ENCODE results near the gene PADI3.
A peak's percentile ranks its signal among the peaks of the same experiment; 100 is the strongest.

PADI3 gene

GRCh38 chr1:17227358-17227915 lies 21.5 kb upstream of the PADI3 start:
- H3K36me3 Mint-ChIP-seq (ENCODE audit: low read depth) = no peaks in the 10 kb centered on the region
- H3K27me3 Mint-ChIP-seq = peaks cover 2% of the 10 kb centered on the region
- H3K4me3 Mint-ChIP-seq = no peak overlapping the region
- no peak overlapping the region for H3K27ac Mint-ChIP-seq
- H3K4me1 Mint-ChIP-seq (ENCODE audit: low read depth) = no peaks in the 10 kb centered on the region
- intact Hi-C loops (cut with micrococcal nuclease) = no loop called here
- no peaks in the 10 kb centered on the region for H3K9me3 Mint-ChIP-seq

GRCh38 chr1:17228619-17229018 lies 20.3 kb upstream of the PADI3 start:
- H3K4me3 Mint-ChIP-seq = no peak overlapping the region
- no peaks in the 10 kb centered on the region for H3K9me3 Mint-ChIP-seq
- H3K27me3 Mint-ChIP-seq = peaks cover 1% of the 10 kb centered on the region
- intact Hi-C loops (cut with micrococcal nuclease) = no loop called here
- peaks cover 5% of the 10 kb centered on the region for H3K4me1 Mint-ChIP-seq (ENCODE audit: low read depth)
- no peak overlapping the region for H3K27ac Mint-ChIP-seq
- H3K36me3 Mint-ChIP-seq (ENCODE audit: low read depth) = no peaks in the 10 kb centered on the region

- H3K4me3 Mint-ChIP-seq = no peak overlapping the region
- no peaks in the 10 kb centered on the region for H3K36me3 Mint-ChIP-seq (ENCODE audit: low read depth)
- no peak overlapping the region for H3K27ac Mint-ChIP-seq
- H3K9me3 Mint-ChIP-seq = no peaks in the 10 kb centered on the region
- intact Hi-C loops (cut with micrococcal nuclease) = no loop called here
- peaks cover 1% of the 10 kb centered on the region for H3K27me3 Mint-ChIP-seq
- H3K4me1 Mint-ChIP-seq (ENCODE audit: low read depth) = peaks cover 11% of the 10 kb centered on the region
These were observed 19.5 kb upstream of the PADI3 start for GRCh38 chr1:17229379-17229778.

- Mint-ChIP-seq H3K9me3 (no peaks in the 10 kb centered on the region), H3K4me3 (no peak overlapping the region), H3K27ac (no peak overlapping the region), H3K4me1 (ENCODE audit: low read depth) (peaks cover 18% of the 10 kb centered on the region), H3K36me3 (ENCODE audit: low read depth) (no peaks in the 10 kb centered on the region), H3K27me3 (peaks cover 1% of the 10 kb centered on the region)
- intact Hi-C loops (cut with micrococcal nuclease) = no loop called here
These were observed 18.8 kb upstream of the PADI3 start for GRCh38 chr1:17230106-17230505.

- no peak overlapping the region for H3K4me3 Mint-ChIP-seq
- no peaks in the 10 kb centered on the region for H3K36me3 Mint-ChIP-seq (ENCODE audit: low read depth)
- H3K27me3 Mint-ChIP-seq = peaks cover 1% of the 10 kb centered on the region
- peaks cover 21% of the 10 kb centered on the region for H3K4me1 Mint-ChIP-seq (ENCODE audit: low read depth)
- intact Hi-C loops (cut with micrococcal nuclease) = no loop called here
- H3K27ac Mint-ChIP-seq = no peak overlapping the region
- no peaks in the 10 kb centered on the region for H3K9me3 Mint-ChIP-seq
These were observed 18.1 kb upstream of the PADI3 start for GRCh38 chr1:17230671-17231310.

- Mint-ChIP-seq H3K4me3 (no peak overlapping the region), H3K27me3 (peaks cover 1% of the 10 kb centered on the region), H3K4me1 (ENCODE audit: low read depth) (peaks cover 27% of the 10 kb centered on the region), H3K36me3 (ENCODE audit: low read depth) (no peaks in the 10 kb centered on the region), H3K9me3 (no peaks in the 10 kb centered on the region), H3K27ac (no peak overlapping the region)
- intact Hi-C loops (cut with micrococcal nuclease) = no loop called here
These were observed 15.9 kb upstream of the PADI3 start for GRCh38 chr1:17232759-17233661.

- Mint-ChIP-seq H3K36me3 (ENCODE audit: low read depth) (no peaks in the 10 kb centered on the region), H3K9me3 (no peaks in the 10 kb centered on the region), H3K27me3 (peaks cover 1% of the 10 kb centered on the region), H3K4me1 (ENCODE audit: low read depth) (peaks cover 27% of the 10 kb centered on the region), H3K27ac (no peak overlapping the region), H3K4me3 (no peak overlapping the region)
- intact Hi-C loops (cut with micrococcal nuclease) = no loop called here
These were observed 15.1 kb upstream of the PADI3 start for GRCh38 chr1:17233675-17234320.

- H3K27ac Mint-ChIP-seq = peak overlapping the region; percentile 42
- no peaks in the 10 kb centered on the region for H3K9me3 Mint-ChIP-seq
- H3K4me3 Mint-ChIP-seq = no peak overlapping the region
- H3K36me3 Mint-ChIP-seq (ENCODE audit: low read depth) = no peaks in the 10 kb centered on the region
- peaks cover 1% of the 10 kb centered on the region for H3K27me3 Mint-ChIP-seq
- intact Hi-C loops (cut with micrococcal nuclease) = no loop called here
- peaks cover 27% of the 10 kb centered on the region for H3K4me1 Mint-ChIP-seq (ENCODE audit: low read depth)
These were observed 14.5 kb upstream of the PADI3 start for GRCh38 chr1:17234405-17234804.

GRCh38 chr1:17235135-17235885 lies 13.6 kb upstream of the PADI3 start:
- intact Hi-C loops (cut with micrococcal nuclease) = no loop called here
- peak overlapping the region; percentile 42 for H3K27ac Mint-ChIP-seq
- peaks cover 27% of the 10 kb centered on the region for H3K4me1 Mint-ChIP-seq (ENCODE audit: low read depth)
- H3K36me3 Mint-ChIP-seq (ENCODE audit: low read depth) = no peaks in the 10 kb centered on the region
- no peaks in the 10 kb centered on the region for H3K9me3 Mint-ChIP-seq
- no peak overlapping the region for H3K4me3 Mint-ChIP-seq
- peaks cover 2% of the 10 kb centered on the region for H3K27me3 Mint-ChIP-seq

- peaks cover 7% of the 10 kb centered on the region for H3K27me3 Mint-ChIP-seq
- intact Hi-C loops (cut with micrococcal nuclease) = loop anchor here (1.0 kb wide), 2 partner anchors 112 to 178 kb away; no protein-coding TSS in a partner anchor
- H3K27ac Mint-ChIP-seq = no peak overlapping the region
- no peaks in the 10 kb centered on the region for H3K9me3 Mint-ChIP-seq
- H3K4me1 Mint-ChIP-seq (ENCODE audit: low read depth) = peaks cover 27% of the 10 kb centered on the region
- H3K36me3 Mint-ChIP-seq (ENCODE audit: low read depth) = no peaks in the 10 kb centered on the region
- H3K4me3 Mint-ChIP-seq = no peak overlapping the region
These were observed 11.9 kb upstream of the PADI3 start for GRCh38 chr1:17236779-17237560.

GRCh38 chr1:17237561-17237903 lies 11.4 kb upstream of the PADI3 start:
- H3K27ac Mint-ChIP-seq = no peak overlapping the region
- intact Hi-C loops (cut with micrococcal nuclease) = loop anchor here (1.0 kb wide), 2 partner anchors 112 to 178 kb away; no protein-coding TSS in a partner anchor
- no peaks in the 10 kb centered on the region for H3K9me3 Mint-ChIP-seq
- H3K4me1 Mint-ChIP-seq (ENCODE audit: low read depth) = peaks cover 27% of the 10 kb centered on the region
- no peaks in the 10 kb centered on the region for H3K36me3 Mint-ChIP-seq (ENCODE audit: low read depth)
- peaks cover 7% of the 10 kb centered on the region for H3K27me3 Mint-ChIP-seq
- H3K4me3 Mint-ChIP-seq = no peak overlapping the region

- Mint-ChIP-seq H3K27ac (no peak overlapping the region), H3K36me3 (ENCODE audit: low read depth) (no peaks in the 10 kb centered on the region), H3K4me3 (no peak overlapping the region), H3K27me3 (peaks cover 7% of the 10 kb centered on the region), H3K9me3 (no peaks in the 10 kb centered on the region), H3K4me1 (ENCODE audit: low read depth) (peaks cover 15% of the 10 kb centered on the region)
- intact Hi-C loops (cut with micrococcal nuclease) = no loop called here
These were observed 9.5 kb upstream of the PADI3 start for GRCh38 chr1:17239420-17239819.
